GM18873 (cell line): ENCODE data around the gene LARP6.

ENCODE experiments used
- ATAC-seq: cut with Tn5 transposase; IDR thresholded peaks from one replicate; pipeline ENCODE4 v1.9.1; 2021; ENCODE audit warnings: mild to moderate bottlenecking, moderate library complexity, moderate number of reproducible peaks; ENCODE audit not compliant: unreplicated experiment, low FRiP score

The LARP6 gene

GRCh38 chr15:70796516-70797310 is 57.2 kb downstream of the LARP6 start:
- ATAC-seq: no peak

- no peak for ATAC-seq
Measured at GRCh38 chr15:70795311-70795665, 58.7 kb downstream of the LARP6 start.

- ATAC-seq: no peak
Measured at GRCh38 chr15:70794596-70795310, 59.2 kb downstream of the LARP6 start.

DNA sequence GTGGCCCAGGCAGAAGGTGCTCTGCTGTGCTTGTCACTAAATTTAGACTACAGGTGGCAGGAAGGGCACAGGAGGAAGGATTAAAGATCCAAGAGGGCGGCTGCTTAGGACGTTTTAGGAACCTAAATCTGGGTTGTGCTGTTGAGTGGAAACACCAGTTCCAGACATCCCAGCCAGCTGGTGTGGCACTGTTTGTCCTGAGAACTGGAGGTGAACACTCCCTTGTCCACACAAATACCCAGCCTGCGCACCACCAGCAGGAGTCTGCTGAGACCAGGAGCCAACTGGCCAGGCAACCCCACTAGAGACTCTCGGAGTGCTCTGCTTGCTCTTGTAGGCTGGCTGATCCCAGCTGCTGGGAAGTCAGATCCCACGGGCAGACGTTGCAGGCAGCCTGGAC is 60.3 kb downstream of the LARP6 start:
- no peak for ATAC-seq

DNA sequence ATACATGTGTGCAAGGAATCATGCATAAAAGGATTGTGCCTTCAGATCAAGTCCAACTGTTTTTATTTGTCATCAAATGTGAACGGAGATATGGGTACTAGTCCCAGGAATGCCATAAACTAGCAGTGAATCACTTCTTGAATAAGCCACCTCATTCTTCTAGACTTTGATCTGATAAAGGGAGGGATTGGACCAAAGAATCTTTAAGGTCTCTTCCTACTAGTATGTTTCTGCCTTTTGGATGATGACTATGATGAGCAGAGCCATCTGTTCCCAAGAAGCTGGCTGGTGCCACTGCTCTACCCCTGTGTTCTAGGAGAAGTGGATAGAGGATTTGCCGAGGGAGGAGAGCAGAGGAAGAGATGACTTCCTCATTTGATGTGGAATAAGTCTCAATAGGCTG is 61.8 kb downstream of the LARP6 start:
- ATAC-seq: no peak

- no peak for ATAC-seq
Measured at GRCh38 chr15:70791259-70791658, 62.7 kb downstream of the LARP6 start.

DNA sequence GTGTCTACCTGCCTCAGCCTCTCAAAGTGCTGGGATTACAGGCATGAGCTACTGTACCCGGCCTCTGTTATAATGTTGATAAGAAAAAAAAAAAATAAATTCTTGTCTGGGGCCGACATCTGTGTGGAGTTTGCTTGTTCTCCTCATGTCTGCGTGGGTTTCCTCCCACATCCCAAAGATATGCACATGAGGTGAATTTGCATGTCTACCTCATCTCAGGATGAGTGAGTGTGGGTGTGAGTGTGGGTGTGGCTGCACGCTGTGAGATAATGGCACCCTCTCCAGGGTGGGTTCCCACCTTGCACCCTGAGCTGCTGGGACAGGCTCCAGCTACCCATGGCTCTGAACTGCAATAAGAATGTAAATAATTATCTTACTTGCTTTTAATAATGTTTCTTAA is 64.7 kb downstream of the LARP6 start:
- no peak for ATAC-seq

DNA sequence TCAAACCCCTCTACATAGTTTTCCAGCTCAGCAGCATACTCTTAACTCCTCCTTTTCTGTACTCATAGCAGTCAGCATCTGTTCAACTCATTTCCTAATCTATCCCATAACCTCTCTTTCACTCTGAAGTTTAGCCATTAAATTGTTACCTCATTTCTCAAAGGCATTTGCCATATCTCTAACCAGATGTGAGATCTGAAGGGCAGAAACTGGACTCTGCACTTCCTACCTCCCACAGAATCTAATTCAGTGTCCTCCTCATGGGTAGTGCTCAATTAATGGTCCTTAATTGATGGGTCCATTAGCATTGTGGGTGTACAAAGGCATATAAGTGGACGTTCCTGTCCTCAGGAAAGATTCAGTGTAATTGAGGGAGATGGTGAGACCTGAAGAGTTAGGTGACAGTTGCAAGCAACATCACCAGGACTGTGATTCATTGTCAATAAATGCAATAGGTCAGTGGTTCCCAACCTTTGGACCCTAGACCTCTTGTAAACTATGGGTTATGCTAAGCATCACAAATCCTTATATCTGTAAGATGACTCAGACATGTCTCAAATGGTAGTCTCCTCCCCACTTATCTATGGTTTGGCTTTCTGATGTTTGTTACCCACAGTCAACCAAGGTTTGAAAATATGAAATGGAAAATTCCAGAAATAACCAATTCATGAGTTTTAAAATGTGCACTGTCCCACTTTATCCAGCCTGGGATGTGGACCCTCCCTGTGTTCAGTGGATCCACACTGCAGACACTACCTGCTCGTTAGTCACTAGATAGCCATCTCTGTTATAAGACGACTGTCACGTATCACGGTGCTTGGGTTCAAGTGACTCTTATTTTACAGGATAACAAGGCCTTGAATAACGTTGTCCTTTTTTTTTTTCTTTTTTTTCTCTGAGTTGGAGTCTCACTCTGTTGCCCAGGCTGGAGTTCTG is 65.6 kb downstream of the LARP6 start:
- ATAC-seq: no peak

GRCh38 chr15:70786996-70787395 is 67.0 kb downstream of the LARP6 start:
- no peak for ATAC-seq

DNA sequence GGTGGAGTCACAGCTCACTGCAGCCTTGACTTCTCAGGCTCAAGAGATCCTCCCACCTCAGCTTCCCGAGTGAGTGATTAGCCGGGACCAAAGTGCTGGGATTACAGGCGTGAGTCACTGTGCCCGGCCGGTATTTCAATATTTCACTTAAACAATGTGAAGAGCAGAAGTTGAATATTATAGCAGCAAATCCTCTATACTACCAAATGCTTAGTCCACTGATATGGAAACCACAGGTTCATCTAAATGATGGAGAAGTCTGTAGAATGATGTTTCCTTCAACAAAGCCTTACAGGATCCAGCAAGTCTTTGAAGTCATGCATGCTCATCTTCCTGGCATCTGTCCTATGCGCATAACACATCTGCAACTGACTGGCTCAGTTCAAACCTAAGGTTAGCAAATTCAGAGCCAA is 70.3 kb downstream of the LARP6 start:
- ATAC-seq: no peak

DNA sequence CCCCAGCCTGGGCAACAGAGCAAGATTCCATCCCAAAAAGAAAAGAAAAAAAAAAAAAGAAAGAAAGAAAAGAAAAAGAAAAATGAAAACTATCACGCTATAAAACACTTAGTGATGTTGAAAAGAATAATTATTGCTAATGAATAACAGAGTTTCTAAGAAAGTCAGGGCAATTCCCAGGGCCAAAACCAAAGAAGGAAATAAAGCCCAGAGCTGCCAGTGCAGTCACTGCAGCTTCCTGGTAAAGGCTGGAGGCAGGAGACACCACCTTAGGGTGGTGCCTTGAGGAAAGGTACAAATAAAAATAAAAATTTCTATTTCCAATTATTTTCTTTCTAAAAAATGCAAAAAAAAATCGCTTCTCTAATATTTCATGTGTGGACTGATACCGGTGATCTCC is 70.9 kb downstream of the LARP6 start:
- no peak for ATAC-seq

DNA sequence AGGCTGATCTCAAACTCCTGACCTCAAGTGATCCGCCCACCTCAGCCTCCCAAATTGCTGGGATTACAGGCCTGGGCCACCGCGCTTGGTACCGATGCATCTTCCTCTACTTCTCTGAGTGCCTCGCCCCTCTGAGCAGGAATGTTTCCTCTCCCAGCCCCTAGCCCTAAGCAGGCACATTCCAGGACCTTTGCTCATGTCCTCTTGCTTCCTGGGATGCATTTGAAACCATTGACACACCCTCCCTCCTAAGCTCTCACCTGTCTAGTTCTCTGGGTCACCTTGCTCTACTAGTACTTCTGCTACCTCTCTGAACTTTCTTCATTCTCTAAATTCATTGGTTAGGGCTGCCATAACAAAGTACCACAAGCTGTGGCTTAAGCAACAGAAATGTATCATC is 72.7 kb downstream of the LARP6 start:
- ATAC-seq: no peak
